Colon (tissue), 2 donors: ENCODE results near the gene AKAP9.
"Not testable (repeated sequence)": the region's sequence is repeated elsewhere in the genome, so short reads cannot be mapped to it uniquely, and the experiment has no call there.

Source experiments
- FAIRE-seq: peaks from 2 replicates; lab custom pipeline; 2012; peaks lifted over from hg19 to GRCh38; lab: Jason Lieb, UNC
- donor health status: control.
- donor health status: control.

The AKAP9 gene

GRCh38 chr7:92071032-92071431 is 130.4 kb downstream of the AKAP9 start:
- FAIRE-seq = no peak

DNA sequence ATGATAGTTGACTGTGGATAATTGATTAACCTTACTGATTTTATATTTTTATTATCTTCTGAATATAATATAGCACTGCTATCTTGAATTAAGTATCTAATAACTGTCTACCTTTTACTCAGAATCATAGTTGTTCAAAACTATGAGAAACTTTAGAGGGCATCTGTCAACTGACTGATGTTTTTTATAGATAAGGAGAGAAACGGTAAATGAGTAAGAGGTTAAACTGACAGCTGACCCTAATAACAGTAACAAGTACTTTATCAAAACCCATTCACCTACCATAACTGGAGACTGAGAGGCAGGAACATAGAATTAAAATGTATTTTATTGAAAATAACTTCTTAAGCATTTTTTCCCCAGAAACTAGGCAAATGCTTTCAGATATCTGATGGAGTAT is 131.5 kb downstream of the AKAP9 start:
- FAIRE-seq = no peak

DNA sequence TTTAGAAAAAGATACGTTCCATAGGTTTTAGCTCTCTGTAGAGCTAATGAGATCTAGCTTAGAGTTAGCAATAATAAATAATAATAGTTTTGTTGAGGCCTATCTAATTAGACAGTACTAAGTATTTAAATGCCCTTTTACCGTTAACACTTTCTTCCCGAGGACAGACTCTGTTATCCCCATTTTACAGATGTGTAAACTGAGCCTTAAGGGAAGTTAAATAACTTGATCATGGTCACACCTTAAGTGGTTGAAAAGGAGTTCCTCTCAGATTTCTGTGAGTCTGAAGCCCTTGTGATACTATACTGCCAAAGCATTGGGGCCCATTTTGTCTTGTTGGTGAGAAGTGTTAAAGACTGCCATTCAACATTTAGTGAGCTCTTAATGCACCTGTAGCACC is 132.0 kb downstream of the AKAP9 start:
- no peak for FAIRE-seq

GRCh38 chr7:92075455-92076158 is 134.9 kb downstream of the AKAP9 start:
- FAIRE-seq = no peak

DNA sequence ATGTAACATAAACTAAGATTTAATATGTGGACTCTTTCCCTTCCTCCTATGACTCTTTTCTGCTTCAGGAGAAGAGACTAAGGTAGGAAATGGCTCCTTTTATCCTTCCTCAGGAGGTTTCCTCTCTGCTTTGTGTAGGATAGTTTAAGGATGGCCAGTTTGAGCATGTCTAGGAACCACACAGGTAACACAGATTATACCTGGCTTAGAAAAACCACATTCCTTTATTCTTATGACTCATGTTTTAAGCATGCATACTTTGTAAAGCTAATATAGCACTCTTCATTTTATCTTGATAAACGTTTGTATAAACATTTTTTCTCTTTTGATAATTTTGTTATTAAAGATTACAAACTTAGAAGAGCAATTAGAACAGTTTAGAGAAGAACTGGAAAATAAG is 135.8 kb downstream of the AKAP9 start:
- FAIRE-seq = no peak

GRCh38 chr7:92083922-92084321 is 143.3 kb downstream of the AKAP9 start:
- not testable (repeated sequence) for FAIRE-seq

- no peak for FAIRE-seq
Observed at GRCh38 chr7:92088266-92088665, 147.6 kb downstream of the AKAP9 start.

DNA sequence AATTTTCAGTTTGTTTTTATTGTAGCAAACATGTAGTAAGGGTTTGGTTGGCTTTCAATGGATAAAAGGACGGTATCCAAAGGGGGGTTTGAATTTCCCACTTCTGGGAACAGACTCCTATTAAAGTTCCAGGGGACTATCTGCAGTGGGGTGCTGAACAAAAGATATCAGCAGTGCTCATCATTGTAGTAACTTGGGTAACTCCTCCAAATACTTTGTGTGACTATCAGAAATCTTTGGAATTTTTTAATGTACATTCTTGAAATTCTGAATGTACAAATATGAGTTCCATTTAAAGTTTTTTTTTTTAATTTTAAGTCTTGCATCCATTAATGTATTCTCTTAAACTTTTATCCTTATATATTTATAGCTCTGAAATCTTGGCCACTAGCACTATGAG is 151.5 kb downstream of the AKAP9 start:
- no peak for FAIRE-seq

DNA sequence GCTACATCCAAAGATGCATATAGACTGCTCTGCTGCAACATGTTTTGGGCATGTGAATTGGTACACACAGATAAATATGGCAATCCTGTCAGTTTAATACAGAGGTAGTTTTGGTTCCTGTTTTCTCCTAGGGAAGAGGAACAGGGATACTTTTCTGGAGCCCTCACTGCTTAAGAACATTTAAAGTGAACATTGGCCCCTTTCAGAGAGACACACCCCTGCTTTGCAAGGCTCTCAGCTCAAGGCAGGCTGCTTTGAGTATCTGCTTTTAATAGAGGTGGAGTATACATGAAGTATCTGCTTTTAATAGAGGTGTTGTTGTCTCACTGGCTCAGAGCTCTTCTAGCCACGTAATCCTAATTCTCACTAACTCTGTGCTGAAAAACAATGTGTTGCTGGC is 154.7 kb downstream of the AKAP9 start:
- no peak for FAIRE-seq

GRCh38 chr7:92100534-92100933 is 159.9 kb downstream of the AKAP9 start:
- FAIRE-seq = no peak

GRCh38 chr7:92102862-92103261 is 162.2 kb downstream of the AKAP9 start:
- not testable (repeated sequence) for FAIRE-seq

DNA sequence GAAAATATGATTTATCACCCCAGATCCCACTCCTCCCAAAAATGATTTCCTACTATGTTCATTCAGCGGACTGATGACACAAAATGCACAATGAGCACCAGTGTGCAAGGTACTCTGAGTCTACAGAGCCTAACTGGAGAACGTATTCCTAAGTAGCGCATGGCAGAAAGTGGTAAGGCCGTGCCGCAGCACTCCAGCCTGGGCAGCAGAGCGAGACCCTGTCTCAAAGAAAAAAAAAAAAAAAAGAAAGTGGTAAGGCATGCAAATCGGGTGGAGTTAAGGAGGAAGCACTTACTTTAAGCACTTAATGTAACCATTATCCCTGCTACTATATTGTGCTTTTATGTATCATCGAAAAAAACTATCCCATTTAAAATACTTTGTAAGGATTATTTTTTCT is 168.2 kb downstream of the AKAP9 start:
- FAIRE-seq = no peak

DNA sequence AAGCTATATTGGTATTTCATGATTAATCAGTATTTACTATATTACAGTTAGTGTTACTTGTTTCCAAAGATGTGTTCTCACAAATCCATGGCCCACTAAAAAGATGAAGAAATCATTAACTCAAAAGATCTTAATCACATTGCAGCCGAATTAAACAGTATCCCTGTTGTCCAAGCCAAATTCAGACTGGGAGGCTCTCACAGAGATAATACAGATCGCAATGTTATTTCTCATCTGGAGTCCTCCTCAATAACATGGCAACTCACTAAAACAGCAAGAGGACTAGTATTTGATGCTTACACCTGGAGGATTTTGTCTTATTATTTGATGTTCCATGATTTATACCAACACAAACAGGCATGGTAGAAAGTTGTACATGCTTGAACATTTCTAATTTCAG is 170.2 kb downstream of the AKAP9 start:
- FAIRE-seq = no peak

- no peak for FAIRE-seq
Observed at GRCh38 chr7:92115821-92116220, 175.2 kb downstream of the AKAP9 start.

DNA sequence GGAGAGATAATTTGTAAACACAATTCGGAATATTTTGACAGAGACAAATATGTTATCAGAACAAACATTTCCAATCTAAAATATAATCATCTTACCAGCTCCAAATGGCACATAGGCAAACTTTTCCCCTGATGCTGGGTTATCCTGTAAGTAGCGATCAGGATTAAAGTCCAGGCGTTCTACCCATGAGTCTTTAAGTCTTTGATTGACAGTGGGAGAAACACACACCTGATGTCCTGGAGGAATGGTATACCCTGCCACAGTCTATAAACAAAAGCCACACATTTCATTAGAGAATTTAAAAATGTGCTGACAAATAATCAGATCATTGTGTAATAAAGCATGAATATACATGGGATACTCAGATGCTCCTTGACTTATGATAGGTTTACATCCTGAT is 176.3 kb downstream of the AKAP9 start:
- FAIRE-seq = no peak

DNA sequence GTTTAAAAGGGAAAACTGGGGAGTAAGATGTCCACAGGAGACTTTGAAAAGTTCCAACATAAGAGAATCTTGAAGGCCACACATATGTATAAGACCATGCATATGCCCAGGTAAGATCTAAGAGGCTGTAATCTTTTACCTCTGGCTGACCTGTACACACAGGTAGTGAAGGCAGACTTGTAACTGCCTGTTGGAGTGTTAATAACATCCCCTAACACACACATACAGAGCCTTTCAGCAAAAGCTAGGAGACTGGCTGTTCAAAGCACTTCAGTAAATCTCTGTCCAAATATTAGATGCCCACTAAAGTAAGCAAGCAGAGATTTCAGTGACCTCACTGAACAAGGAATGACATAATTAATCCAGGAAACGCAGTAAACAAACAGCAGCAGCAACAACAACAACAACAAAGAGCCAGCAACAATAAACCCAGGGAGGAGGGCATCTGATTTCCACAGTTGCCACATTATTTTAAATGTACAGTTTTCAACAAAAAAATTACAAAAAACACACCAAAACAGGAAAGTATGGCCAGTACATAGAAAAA is 178.6 kb downstream of the AKAP9 start:
- FAIRE-seq = no peak

GRCh38 chr7:92121681-92122080 is 181.0 kb downstream of the AKAP9 start:
- no peak for FAIRE-seq

- FAIRE-seq = no peak
Observed at GRCh38 chr7:92131093-92131492, 190.4 kb downstream of the AKAP9 start.

- FAIRE-seq = no peak
Observed at GRCh38 chr7:92131764-92132330, 191.2 kb downstream of the AKAP9 start.

DNA sequence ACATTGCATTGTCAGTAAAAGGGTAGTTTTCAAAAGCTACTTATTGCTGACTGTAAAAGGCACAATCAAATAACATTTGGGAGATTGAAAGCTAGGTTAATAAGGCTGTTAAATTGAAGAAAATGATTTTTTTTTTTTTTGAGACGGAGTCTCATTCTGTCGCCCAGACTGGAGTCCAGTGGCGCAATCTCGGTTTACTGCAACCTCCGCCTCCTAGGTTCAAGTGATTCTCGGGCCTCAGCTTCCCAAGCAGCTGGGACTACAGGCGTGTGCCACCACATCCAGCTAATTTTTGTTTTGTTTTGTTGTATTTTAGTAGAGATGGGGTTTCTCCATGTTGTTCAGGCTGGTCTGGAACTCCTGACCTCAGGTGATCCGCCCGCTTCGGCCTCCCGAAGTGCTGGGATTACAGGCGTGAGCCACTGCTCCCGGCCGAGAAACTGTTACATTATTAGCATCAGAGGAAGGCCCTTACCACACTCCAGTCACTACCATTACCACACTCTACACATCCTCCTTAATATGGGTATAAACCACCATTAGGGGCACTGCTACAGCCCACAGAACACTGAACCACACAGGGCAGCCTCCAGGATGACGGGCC is 192.6 kb downstream of the AKAP9 start:
- FAIRE-seq = no peak

DNA sequence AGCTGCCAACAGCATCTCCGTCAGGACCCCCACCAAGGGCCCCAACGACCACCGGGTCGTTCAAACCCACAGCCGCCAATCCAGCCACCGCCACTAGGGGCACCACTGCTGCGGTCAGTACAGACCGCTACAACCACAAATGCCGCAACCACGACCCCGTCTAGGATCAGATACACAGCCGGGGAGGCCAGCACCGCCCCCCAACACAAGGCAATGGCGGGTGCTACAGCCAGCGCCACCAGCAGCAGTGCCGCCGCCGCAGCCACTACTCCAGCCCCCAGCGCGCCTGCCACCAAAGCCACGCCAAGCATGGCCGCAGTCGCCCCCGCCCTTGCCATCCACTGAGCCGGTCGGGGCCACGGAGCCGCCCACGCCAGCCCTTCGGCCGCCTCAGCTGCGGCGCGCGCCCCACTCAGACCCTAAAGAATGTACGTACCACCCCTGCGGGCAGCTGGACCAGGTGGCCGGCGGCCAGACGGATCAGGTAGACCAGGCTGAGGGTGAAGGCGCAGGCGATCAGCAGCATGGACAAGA is 193.1 kb downstream of the AKAP9 start:
- no peak for FAIRE-seq

DNA sequence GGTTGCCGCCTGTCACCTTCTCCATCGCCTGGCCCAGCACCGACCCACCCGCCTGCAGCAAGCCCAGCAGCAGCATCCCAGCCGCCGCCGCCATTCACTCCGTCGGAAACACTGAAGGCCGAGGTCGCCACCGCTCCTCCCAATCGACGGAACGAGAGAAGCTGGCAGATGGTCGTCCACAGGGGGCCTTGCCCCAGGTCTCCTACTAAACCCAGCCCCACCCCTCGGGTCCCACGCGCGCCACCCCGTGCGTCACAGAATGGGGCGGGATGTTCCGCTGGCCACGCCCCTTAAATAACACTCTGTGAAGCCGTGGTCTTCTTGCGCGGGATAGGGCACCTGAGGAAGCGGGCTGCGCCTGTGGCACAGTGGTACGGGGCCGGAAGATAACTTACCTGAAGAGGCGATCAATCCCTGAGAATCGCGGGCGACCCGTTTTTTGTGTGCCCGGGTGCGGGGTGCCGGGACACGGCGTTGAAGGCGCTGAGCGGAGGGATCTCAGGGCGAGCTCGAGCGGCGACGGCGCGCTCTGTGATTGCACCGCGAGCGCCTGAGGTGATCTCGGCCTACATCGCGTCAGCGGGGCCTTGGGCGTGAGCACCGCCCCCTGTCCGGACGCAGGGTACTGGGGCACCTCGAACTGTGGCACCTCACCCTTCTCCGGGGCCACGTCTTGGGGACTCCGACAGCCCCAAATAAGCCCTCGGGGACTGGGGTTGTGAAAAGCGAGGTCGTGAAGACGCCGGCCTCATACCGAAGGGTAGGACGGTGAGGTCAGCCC is 193.8 kb downstream of the AKAP9 start, which contains the start of gene CYP51A1:
Gene CYP51A1, minus strand, starts transcription at position 207 of the 781 bp plus-strand sequence. Its CDS starts 113 bp downstream, at position 94.
- FAIRE-seq = no peak
